Stimulated activated naive CD8-positive, alpha-beta T cell treated with anti-CD3 and anti-CD28 coated beads, Interleukin-15, Interleukin-2, amounts not matched to agents 100 ng/mL and 50 ng/mL, for 24 hours (primary cell): Measurements from ENCODE around the gene EIF1AY.

Experiments
- H3K27ac Mint-ChIP-seq: one replicate; pipeline ENCODE4 v1.8.0; 2021; ENCODE audit warnings: mild to moderate bottlenecking, mixed read lengths
- H3K27me3 Mint-ChIP-seq: one replicate; pipeline ENCODE4 v1.8.0; 2021; ENCODE audit warnings: mixed read lengths
- H3K36me3 Mint-ChIP-seq: one replicate; pipeline ENCODE4 v1.8.0; 2021; ENCODE audit warnings: low read depth, mixed read lengths
- H3K4me1 Mint-ChIP-seq: one replicate; pipeline ENCODE4 v1.8.0; 2021; ENCODE audit warnings: low read depth, mixed read lengths
- H3K4me3 Mint-ChIP-seq: one replicate; pipeline ENCODE4 v1.8.0; 2021; ENCODE audit warnings: mild to moderate bottlenecking, mixed read lengths
- H3K9me3 Mint-ChIP-seq: one replicate; pipeline ENCODE4 v1.8.0; 2021; ENCODE audit warnings: mixed read lengths

EIF1AY gene

GRCh38 chrY:20581687-20582086 lies 6.1 kb downstream of the EIF1AY start:
- H3K9me3 Mint-ChIP-seq = no peaks in the 10 kb centered on the region
- no peak overlapping the region for H3K27ac Mint-ChIP-seq
- peaks cover 24% of the 10 kb centered on the region for H3K4me1 Mint-ChIP-seq
- no peak overlapping the region for H3K4me3 Mint-ChIP-seq
- no peaks in the 10 kb centered on the region for H3K27me3 Mint-ChIP-seq
- H3K36me3 Mint-ChIP-seq = peaks cover 14% of the 10 kb centered on the region

GRCh38 chrY:20586161-20586560 lies 10.6 kb downstream of the EIF1AY start:
- Mint-ChIP-seq H3K4me1 (peaks cover 12% of the 10 kb centered on the region), H3K9me3 (no peaks in the 10 kb centered on the region), H3K4me3 (no peak overlapping the region), H3K27me3 (no peaks in the 10 kb centered on the region), H3K27ac (peak overlapping the region; percentile 54), H3K36me3 (peaks cover 29% of the 10 kb centered on the region)
